ENCODE results near the gene ATP4A.
A peak's percentile ranks its signal among the peaks of the same experiment; 100 is the strongest.

The ATP4A gene

GRCh38 chr19:35510626-35510964 lies 52.9 kb downstream of the ATP4A start:
- no peaks in the 10 kb centered on the region for H3K36me3 ChIP-seq (ENCODE audit: insufficient read depth, low read length)
- H3K27me3 ChIP-seq (ENCODE audit: insufficient read depth, low read length): no peaks in the 10 kb centered on the region
- no peak overlapping the region for H3K27ac ChIP-seq (ENCODE audit: low read depth, low read length)
- no peak overlapping the region for H2AFZ ChIP-seq (ENCODE audit: low read length, unreplicated experiment)
- no peaks in the 10 kb centered on the region for H3K79me2 ChIP-seq (ENCODE audit: control insufficient read depth, insufficient read depth, low read length, unreplicated experiment)
- H3K4me3 ChIP-seq (ENCODE audit: low read depth, low read length): peak overlapping the region; percentile 74; the same call in 1 of the 2 replicates
- peaks cover 13% of the 10 kb centered on the region for H3K4me1 ChIP-seq (ENCODE audit: control insufficient read depth, insufficient read depth, low read length, unreplicated experiment)

GRCh38 chr19:35509861-35510625 lies 53.4 kb downstream of the ATP4A start:
- Histone ChIP-seq H3K4me1 (ENCODE audit: control insufficient read depth, insufficient read depth, low read length, unreplicated experiment) (peaks cover 13% of the 10 kb centered on the region), H3K27me3 (ENCODE audit: insufficient read depth, low read length) (no peaks in the 10 kb centered on the region), H3K79me2 (ENCODE audit: control insufficient read depth, insufficient read depth, low read length, unreplicated experiment) (no peaks in the 10 kb centered on the region), H3K27ac (ENCODE audit: low read depth, low read length) (no peak overlapping the region), H3K4me3 (ENCODE audit: low read depth, low read length) (peak overlapping the region; percentile 74), H3K36me3 (ENCODE audit: insufficient read depth, low read length) (no peaks in the 10 kb centered on the region), H2AFZ (ENCODE audit: low read length, unreplicated experiment) (peak overlapping the region; percentile 4)

GRCh38 chr19:35509018-35509652 lies 54.3 kb downstream of the ATP4A start:
- peak overlapping the region; percentile 22 for H2AFZ ChIP-seq (ENCODE audit: low read length, unreplicated experiment)

GRCh38 chr19:35508129-35508528 lies 55.3 kb downstream of the ATP4A start:
- no peak overlapping the region for H3K27ac ChIP-seq (ENCODE audit: low read depth, low read length)
- no peak overlapping the region for H2AFZ ChIP-seq (ENCODE audit: low read length, unreplicated experiment)
- no peaks in the 10 kb centered on the region for H3K27me3 ChIP-seq (ENCODE audit: insufficient read depth, low read length)
- no peaks in the 10 kb centered on the region for H3K4me1 ChIP-seq (ENCODE audit: control insufficient read depth, insufficient read depth, low read length, unreplicated experiment)
- H3K36me3 ChIP-seq (ENCODE audit: insufficient read depth, low read length): no peaks in the 10 kb centered on the region
- H3K79me2 ChIP-seq (ENCODE audit: control insufficient read depth, insufficient read depth, low read length, unreplicated experiment): no peaks in the 10 kb centered on the region
- H3K4me3 ChIP-seq (ENCODE audit: low read depth, low read length): no peak overlapping the region

More at GRCh38 chr19:35509018-35509652, 54.3 kb downstream of the ATP4A start:
- Histone ChIP-seq H3K36me3 (ENCODE audit: insufficient read depth, low read length) (no peaks in the 10 kb centered on the region), H3K27ac (ENCODE audit: low read depth, low read length) (no peak overlapping the region), H3K4me3 (ENCODE audit: low read depth, low read length) (peak overlapping the region; percentile 74), H3K79me2 (ENCODE audit: control insufficient read depth, insufficient read depth, low read length, unreplicated experiment) (no peaks in the 10 kb centered on the region), H3K4me1 (ENCODE audit: control insufficient read depth, insufficient read depth, low read length, unreplicated experiment) (peaks cover 9% of the 10 kb centered on the region), H3K27me3 (ENCODE audit: insufficient read depth, low read length) (no peaks in the 10 kb centered on the region)

DNA sequence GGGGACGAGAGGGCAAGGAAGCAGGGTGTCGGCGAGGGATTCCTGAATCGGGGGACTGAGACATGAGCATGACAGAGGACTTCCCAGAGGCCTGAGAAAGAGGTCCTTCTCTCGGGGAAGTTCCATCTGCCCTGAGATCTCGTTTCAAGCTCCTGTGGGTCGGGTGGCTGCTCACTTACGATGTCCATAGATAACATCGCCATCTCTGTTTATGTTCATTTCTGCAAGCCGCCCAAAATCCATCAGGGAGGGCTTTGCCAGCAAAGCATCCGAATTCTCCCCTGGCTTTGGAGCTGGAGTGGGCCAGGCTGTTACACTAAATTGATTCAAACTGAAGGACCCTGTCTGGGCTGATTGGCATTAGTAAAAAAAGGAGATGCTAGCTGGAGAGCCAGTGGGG lies 55.9 kb downstream of the ATP4A start:
- Histone ChIP-seq H3K27me3 (ENCODE audit: insufficient read depth, low read length) (no peaks in the 10 kb centered on the region), H2AFZ (ENCODE audit: low read length, unreplicated experiment) (no peak overlapping the region), H3K27ac (ENCODE audit: low read depth, low read length) (no peak overlapping the region), H3K36me3 (ENCODE audit: insufficient read depth, low read length) (no peaks in the 10 kb centered on the region), H3K4me3 (ENCODE audit: low read depth, low read length) (no peak overlapping the region), H3K4me1 (ENCODE audit: control insufficient read depth, insufficient read depth, low read length, unreplicated experiment) (no peaks in the 10 kb centered on the region), H3K79me2 (ENCODE audit: control insufficient read depth, insufficient read depth, low read length, unreplicated experiment) (no peaks in the 10 kb centered on the region)

DNA sequence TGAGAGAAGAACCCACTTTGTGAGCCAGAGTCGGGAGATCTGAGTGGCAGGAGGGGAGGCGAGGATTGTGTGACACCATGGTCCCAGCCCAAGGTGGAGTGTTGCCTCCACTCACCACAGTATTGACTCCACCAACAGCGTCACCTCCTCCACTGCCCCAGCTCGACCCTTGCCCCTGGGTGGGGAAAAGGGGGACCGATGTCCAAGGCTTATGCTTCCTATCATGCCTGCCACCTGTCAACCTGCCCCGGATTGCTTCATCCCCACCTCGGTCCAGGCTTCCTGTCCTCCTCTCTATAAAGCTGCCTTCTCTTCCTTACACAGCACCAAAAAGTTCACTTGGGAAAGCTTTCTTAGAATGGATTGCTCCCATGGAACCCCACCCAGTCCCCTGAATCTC lies 57.4 kb downstream of the ATP4A start:
- Histone ChIP-seq H3K4me3 (ENCODE audit: low read depth, low read length) (no peak overlapping the region), H3K27ac (ENCODE audit: low read depth, low read length) (no peak overlapping the region), H3K27me3 (ENCODE audit: insufficient read depth, low read length) (no peaks in the 10 kb centered on the region), H2AFZ (ENCODE audit: low read length, unreplicated experiment) (no peak overlapping the region), H3K79me2 (ENCODE audit: control insufficient read depth, insufficient read depth, low read length, unreplicated experiment) (no peaks in the 10 kb centered on the region), H3K36me3 (ENCODE audit: insufficient read depth, low read length) (no peaks in the 10 kb centered on the region), H3K4me1 (ENCODE audit: control insufficient read depth, insufficient read depth, low read length, unreplicated experiment) (no peaks in the 10 kb centered on the region)

DNA sequence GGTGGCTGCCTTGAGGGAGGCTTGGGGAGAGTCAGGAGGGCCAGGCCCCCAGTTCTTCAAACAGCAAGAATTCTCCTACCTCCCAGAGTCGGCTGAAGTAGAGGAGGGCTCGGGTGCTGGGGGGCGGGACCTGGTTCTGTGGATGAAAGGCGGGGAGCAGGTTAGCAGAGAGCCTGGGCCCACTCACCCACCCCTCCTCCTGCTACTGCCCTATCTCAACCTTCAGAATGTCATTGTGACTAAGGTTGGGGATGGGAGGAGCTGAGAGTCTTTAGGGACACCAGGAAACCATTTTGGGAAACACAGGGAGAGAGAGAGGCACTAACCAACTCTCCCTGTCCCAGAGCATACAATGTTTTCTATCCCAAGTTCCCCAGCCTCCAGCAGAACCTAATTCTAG lies 60.7 kb downstream of the ATP4A start:
- H3K4me3 ChIP-seq (ENCODE audit: low read depth, low read length): no peak overlapping the region
- H3K4me1 ChIP-seq (ENCODE audit: control insufficient read depth, insufficient read depth, low read length, unreplicated experiment): no peaks in the 10 kb centered on the region
- H3K79me2 ChIP-seq (ENCODE audit: control insufficient read depth, insufficient read depth, low read length, unreplicated experiment): no peaks in the 10 kb centered on the region
- H2AFZ ChIP-seq (ENCODE audit: low read length, unreplicated experiment): no peak overlapping the region
- no peaks in the 10 kb centered on the region for H3K27me3 ChIP-seq (ENCODE audit: insufficient read depth, low read length)
- H3K36me3 ChIP-seq (ENCODE audit: insufficient read depth, low read length): no peaks in the 10 kb centered on the region
- H3K27ac ChIP-seq (ENCODE audit: low read depth, low read length): no peak overlapping the region

DNA sequence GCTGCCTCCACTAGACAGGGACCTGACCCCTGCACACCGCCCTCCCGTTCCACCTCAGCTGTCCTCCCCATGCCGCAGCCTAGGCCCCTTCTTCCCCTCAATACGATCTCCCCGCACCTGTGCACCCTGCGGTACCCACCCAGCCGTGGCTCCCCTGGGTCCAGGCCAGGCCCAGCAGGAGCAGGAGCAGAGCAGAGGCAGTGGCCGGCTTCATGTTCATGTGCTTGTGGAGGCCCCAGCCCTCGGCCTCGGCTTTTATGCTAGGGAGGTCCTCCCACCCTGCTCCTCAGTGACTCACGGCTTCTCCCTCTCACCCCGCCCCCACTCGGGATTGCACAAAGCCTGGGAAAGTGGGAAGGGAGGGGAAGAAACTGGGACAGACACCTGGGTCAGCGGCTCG lies 61.8 kb downstream of the ATP4A start:
- Histone ChIP-seq H3K27ac (ENCODE audit: low read depth, low read length) (no peak overlapping the region), H3K36me3 (ENCODE audit: insufficient read depth, low read length) (no peaks in the 10 kb centered on the region), H3K4me3 (ENCODE audit: low read depth, low read length) (no peak overlapping the region), H3K79me2 (ENCODE audit: control insufficient read depth, insufficient read depth, low read length, unreplicated experiment) (no peaks in the 10 kb centered on the region), H2AFZ (ENCODE audit: low read length, unreplicated experiment) (no peak overlapping the region), H3K4me1 (ENCODE audit: control insufficient read depth, insufficient read depth, low read length, unreplicated experiment) (no peaks in the 10 kb centered on the region), H3K27me3 (ENCODE audit: insufficient read depth, low read length) (no peaks in the 10 kb centered on the region)

- no peaks in the 10 kb centered on the region for H3K36me3 ChIP-seq (ENCODE audit: insufficient read depth, low read length)
Measured at GRCh38 chr19:35500611-35501010, 62.8 kb downstream of the ATP4A start.

More at GRCh38 chr19:35500611-35501010, 62.8 kb downstream of the ATP4A start:
- Histone ChIP-seq H3K27ac (ENCODE audit: low read depth, low read length) (no peak overlapping the region), H3K79me2 (ENCODE audit: control insufficient read depth, insufficient read depth, low read length, unreplicated experiment) (no peaks in the 10 kb centered on the region), H3K4me3 (ENCODE audit: low read depth, low read length) (no peak overlapping the region), H3K27me3 (ENCODE audit: insufficient read depth, low read length) (no peaks in the 10 kb centered on the region), H2AFZ (ENCODE audit: low read length, unreplicated experiment) (no peak overlapping the region), H3K4me1 (ENCODE audit: control insufficient read depth, insufficient read depth, low read length, unreplicated experiment) (no peaks in the 10 kb centered on the region)
